RWPE2 (cell line): Measurements from ENCODE around the gene ROR2.

Source experiments
- ATAC-seq: fragments of 200-7000 bp; cut with Tn5 transposase; 3 replicates; pipeline ENCODE4 v1.9.1; 2021; ENCODE audit warnings: low read depth
- DNase-seq: peaks from one replicate; pipeline ENCODE4 v3.0.0-alpha.2; 2020; ENCODE audit warnings: low spot score
- H3K27ac ChIP-seq: fragments of 450-650 bp; 2 replicates; pipeline ENCODE4 v1.5.1; 2017; ENCODE audit warnings: mild to moderate bottlenecking; ENCODE audit not compliant: poor library complexity, severe bottlenecking
- H3K27me3 ChIP-seq: fragments of 250-450 bp; sonication (Bioruptor Pico); 2 replicates; pipeline ENCODE4 v1.5.1; 2021; ENCODE audit warnings: mild to moderate bottlenecking, moderate library complexity; ENCODE audit not compliant: insufficient read depth, poor library complexity, severe bottlenecking
- H3K36me3 ChIP-seq: fragments of 250-450 bp; sonication (Bioruptor Pico); 2 replicates; pipeline ENCODE4 v1.5.1; 2020; ENCODE audit warnings: low read depth, mild to moderate bottlenecking, moderate library complexity
- H3K4me1 ChIP-seq: fragments of 250-450 bp; sonication (Bioruptor Pico); 2 replicates; pipeline ENCODE4 v1.5.1; 2021; ENCODE audit warnings: mild to moderate bottlenecking, moderate library complexity; ENCODE audit not compliant: insufficient read depth, poor library complexity, severe bottlenecking
- H3K4me3 ChIP-seq: fragments of 250-450 bp; sonication (Bioruptor Pico); 2 replicates; pipeline ENCODE4 v1.5.1; 2021; ENCODE audit warnings: mild to moderate bottlenecking, moderate library complexity; ENCODE audit not compliant: severe bottlenecking
- H3K9me3 ChIP-seq: fragments of 250-450 bp; sonication (Bioruptor Pico); 2 replicates; pipeline ENCODE4 v1.5.1; 2021; ENCODE audit warnings: mild to moderate bottlenecking, moderate library complexity; ENCODE audit not compliant: severe bottlenecking
- TF ChIP-seq, protein P1 (sequence below): fragments of 450-650 bp; IDR thresholded peaks from one replicate; pipeline ENCODE4 v1.5.1; 2017; ENCODE audit warnings: mild to moderate bottlenecking, moderate library complexity; ENCODE audit not compliant: poor library complexity, severe bottlenecking

The ROR2 gene

GRCh38 chr9:91723420-91724067 is 226.5 kb downstream of the ROR2 start:
- Histone ChIP-seq H3K36me3 (no peaks in the 10 kb centered on the region), H3K27me3 (no peaks in the 10 kb centered on the region), H3K4me1 (no peaks in the 10 kb centered on the region), H3K27ac (no peak overlapping the region), H3K4me3 (no peak overlapping the region), H3K9me3 (no peaks in the 10 kb centered on the region)
- no peak for DNase-seq
- TF ChIP-seq, protein P1, sequence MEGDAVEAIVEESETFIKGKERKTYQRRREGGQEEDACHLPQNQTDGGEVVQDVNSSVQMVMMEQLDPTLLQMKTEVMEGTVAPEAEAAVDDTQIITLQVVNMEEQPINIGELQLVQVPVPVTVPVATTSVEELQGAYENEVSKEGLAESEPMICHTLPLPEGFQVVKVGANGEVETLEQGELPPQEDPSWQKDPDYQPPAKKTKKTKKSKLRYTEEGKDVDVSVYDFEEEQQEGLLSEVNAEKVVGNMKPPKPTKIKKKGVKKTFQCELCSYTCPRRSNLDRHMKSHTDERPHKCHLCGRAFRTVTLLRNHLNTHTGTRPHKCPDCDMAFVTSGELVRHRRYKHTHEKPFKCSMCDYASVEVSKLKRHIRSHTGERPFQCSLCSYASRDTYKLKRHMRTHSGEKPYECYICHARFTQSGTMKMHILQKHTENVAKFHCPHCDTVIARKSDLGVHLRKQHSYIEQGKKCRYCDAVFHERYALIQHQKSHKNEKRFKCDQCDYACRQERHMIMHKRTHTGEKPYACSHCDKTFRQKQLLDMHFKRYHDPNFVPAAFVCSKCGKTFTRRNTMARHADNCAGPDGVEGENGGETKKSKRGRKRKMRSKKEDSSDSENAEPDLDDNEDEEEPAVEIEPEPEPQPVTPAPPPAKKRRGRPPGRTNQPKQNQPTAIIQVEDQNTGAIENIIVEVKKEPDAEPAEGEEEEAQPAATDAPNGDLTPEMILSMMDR = no peak
- ATAC-seq = no peak

DNA sequence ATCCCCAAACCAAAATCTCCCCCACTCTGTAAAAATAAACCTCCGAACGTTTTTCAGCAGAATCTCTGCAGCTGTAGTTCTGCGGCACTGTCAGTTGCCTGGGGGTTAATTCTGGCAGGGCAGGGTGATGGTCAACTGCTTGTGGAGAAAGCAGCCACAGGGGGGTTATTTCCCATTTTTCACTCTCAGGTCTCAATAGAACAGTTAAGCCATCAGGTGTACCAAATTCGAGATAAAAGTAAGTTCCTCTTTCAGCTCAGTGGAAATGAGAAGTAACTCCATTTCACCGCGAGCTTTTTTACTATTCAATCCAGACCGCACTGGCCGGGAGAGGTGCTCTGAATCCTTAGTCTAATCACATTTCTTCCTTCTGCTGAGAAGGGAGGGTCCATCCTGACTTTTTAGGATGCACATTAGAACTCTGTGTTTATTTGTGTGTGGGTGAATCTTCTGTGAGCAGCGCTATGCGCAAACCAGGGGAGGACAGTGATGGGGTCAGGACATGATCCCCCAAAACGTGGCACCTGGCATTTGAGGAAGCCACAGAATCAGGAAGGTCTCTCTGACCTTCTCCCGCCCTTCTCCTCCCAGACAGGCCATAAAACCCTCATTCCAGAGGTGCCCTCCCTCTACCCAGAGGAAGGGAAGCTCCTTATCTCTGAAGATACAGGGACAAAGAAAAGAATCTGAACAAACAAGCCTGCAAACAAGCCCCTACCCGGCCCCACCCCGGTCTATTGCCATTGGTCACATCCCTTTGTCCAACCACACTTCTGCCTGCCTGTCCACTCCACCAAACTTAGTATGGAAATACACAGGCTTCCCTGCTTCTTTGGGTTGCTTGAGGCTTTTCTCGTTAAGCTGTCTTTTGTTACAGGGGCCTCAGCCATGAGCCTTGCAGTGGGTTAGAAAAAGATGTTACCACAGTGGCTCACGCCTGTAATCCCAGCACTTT is 229.0 kb downstream of the ROR2 start:
- Histone ChIP-seq H3K9me3 (no peaks in the 10 kb centered on the region), H3K36me3 (no peaks in the 10 kb centered on the region), H3K4me1 (no peaks in the 10 kb centered on the region), H3K4me3 (no peak overlapping the region), H3K27me3 (no peaks in the 10 kb centered on the region), H3K27ac (no peak overlapping the region)
- DNase-seq (no peak), ATAC-seq (no peak)
- TF ChIP-seq, protein P1 = no peak

DNA sequence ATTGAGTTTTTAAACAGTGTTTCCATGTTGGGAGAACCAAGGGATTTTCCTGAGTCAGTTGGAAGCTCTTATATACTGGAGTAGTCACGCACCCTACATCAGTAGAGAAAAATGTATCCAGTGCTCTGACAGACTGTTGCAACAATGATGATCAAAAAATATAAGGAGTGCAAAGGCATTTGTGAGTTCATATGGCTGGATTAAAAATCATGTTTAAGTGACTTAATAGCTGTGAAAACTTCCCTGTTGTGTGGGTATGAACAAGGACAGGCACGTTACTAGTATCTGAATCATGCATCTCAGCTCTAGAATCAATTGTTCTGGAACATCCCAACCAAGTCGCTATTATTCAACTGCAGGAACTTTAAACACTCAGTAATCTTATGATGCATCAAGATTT is 229.7 kb downstream of the ROR2 start:
- Histone ChIP-seq H3K4me3 (no peak overlapping the region), H3K4me1 (no peaks in the 10 kb centered on the region), H3K9me3 (no peaks in the 10 kb centered on the region), H3K36me3 (no peaks in the 10 kb centered on the region), H3K27me3 (no peaks in the 10 kb centered on the region), H3K27ac (no peak overlapping the region)
- DNase-seq = no peak
- TF ChIP-seq, protein P1 = no peak
- ATAC-seq = peak; percentile 58; the same call in 2 of the 3 replicates

DNA sequence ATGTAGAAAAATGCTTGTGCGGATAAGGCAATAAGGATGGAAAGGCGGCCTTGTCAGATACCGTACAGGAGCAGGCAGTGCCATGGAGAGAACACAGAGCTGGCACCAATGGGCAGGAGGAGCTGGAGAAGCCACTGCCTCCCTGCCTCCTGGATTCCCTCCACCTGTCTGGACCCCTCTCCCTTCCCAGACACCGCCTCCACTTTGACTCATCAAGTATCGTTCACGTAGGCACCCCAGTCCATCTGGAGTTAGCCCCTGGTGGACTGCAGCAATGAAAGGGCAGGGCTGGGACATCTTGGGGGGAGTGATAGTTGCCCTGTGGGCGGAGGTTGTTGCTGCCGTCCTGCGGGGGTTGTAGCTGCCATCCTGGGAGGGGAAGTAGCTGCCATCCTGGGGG is 232.0 kb downstream of the ROR2 start:
- Histone ChIP-seq H3K36me3 (no peaks in the 10 kb centered on the region), H3K27ac (no peak overlapping the region), H3K4me1 (no peaks in the 10 kb centered on the region), H3K27me3 (no peaks in the 10 kb centered on the region), H3K4me3 (no peak overlapping the region), H3K9me3 (no peaks in the 10 kb centered on the region)
- TF ChIP-seq, protein P1 = no peak
- ATAC-seq (no peak), DNase-seq (no peak)
